Stimulated activated CD8-positive, alpha-beta memory T cell treated with anti-CD3 and anti-CD28 coated beads, Interleukin-15, amount 100 ng/mL, for 1 hour (primary cell): Measurements from ENCODE around the gene MPDU1.
"Not testable (repeated sequence)": the region's sequence is repeated elsewhere in the genome, so short reads cannot be mapped to it uniquely, and the experiment has no call there.

Experiments used
- DNase-seq: peaks from one replicate; pipeline ENCODE4 v3.0.0-alpha.2; 2020; ENCODE audit warnings: low read depth

Gene MPDU1

DNA sequence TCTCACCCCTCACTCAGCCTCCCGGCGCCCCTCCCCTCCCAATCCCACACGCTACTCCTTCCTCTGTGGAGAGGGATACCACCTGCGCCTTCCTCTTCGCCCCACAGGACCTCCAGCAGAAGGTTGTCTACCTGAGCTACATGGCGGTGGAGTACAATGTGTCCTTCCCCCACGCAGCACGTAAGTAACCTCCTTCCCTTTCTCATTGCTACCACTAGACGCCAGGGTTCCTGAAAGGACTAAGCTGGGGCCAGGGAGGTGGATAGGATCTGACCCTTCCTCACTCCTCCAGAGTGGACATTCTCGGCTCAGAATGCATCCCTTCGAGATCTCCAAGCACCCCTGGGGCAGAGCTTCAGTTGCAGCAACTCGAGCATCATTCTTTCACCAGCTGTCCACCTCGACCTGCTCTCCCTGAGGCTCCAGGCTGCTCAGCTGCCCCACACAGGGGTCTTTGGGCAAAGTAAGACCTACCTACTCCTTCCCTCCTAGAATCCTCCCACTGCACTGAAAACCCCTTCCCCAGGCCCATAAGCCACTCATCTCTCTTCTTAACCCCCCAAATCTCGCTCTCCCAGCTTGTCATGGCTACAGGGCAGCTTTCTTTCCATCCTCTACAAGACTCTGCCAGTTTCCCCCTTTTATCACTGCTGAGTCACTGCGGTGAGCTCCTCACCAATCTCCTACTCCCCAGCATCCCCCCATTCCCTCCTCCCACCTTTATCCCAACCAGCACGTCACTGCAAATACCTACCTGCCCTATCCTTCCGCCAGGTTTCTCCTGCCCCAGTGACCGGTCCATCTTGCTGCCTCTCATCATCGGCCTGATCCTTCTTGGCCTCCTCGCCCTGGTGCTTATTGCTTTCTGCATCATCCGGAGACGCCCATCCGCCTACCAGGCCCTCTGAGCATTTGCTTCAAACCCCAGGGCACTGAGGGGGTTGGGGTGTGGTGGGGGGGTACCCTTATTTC, 2.8 kb upstream of the MPDU1 start:
- DNase-seq: no peak

DNA sequence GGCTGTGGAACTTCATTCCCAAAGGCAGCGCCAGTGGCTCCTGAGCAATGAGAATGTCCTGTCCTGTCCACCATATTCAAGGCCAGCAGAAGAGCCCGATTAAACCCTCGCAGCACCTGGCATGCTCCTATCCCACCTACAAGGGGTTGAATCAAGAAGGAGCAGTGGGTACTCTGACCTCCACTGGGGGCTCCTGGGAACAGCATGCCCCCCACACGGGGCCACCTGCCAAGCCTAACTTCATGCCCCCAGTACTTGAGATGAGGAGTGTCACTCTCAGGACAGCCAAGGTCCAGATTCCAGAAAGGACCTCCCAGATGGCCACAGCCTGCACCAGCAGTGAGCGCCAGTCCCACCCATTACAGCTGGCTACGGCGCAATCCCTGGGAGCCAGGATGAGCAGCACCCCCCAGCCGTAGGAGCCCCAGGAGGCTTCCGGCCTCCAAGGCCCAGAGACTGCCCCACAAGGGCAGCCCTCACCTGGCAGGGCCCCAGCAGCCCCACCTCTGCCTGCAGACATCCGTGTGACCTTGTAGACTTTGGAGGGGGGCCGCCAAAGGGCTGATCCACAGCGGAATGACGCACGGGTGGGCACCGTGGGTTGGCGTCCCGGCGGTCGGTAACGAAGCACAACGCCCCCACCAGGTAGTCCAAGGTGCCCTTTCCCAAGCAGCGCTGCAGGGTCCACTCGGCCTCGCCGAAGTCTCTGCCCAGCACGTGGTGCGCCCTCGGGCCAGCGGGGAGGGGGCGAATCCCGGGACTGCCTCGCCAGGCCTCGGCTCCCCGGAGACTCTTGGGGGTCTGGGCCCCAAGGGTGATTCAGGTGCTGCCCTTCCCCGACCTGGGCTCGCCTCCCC, 1.0 kb upstream of the MPDU1 start:
- DNase-seq: no peak

DNA sequence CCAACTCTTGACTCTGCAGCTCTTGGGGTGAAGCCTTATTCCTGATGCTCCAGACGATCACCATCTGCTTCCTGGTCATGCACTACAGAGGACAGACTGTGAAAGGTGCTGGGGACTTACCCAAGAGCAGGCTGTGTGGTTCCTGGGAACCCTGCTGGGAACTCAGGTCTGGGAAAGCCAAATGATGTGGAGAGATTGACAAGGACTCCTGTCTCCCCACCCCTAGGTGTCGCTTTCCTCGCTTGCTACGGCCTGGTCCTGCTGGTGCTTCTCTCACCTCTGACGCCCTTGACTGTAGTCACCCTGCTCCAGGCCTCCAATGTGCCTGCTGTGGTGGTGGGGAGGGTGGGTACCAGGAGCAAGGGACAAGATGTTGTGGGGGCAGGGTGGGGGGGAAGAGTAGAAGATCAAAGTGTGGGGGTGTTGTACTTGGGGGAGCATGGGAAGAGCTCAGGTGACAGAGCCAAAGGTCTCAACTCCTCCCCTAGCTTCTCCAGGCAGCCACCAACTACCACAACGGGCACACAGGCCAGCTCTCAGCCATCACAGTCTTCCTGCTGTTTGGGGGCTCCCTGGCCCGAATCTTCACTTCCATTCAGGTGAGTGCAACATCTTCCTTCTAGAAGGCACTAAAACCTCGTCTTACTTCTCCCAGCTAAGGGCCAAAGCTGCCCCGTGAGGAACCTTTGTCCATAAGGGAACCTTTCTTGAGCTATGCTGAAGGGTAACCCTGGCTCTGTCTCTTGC, 3.2 kb downstream of the MPDU1 start:
- DNase-seq: no peak

DNA sequence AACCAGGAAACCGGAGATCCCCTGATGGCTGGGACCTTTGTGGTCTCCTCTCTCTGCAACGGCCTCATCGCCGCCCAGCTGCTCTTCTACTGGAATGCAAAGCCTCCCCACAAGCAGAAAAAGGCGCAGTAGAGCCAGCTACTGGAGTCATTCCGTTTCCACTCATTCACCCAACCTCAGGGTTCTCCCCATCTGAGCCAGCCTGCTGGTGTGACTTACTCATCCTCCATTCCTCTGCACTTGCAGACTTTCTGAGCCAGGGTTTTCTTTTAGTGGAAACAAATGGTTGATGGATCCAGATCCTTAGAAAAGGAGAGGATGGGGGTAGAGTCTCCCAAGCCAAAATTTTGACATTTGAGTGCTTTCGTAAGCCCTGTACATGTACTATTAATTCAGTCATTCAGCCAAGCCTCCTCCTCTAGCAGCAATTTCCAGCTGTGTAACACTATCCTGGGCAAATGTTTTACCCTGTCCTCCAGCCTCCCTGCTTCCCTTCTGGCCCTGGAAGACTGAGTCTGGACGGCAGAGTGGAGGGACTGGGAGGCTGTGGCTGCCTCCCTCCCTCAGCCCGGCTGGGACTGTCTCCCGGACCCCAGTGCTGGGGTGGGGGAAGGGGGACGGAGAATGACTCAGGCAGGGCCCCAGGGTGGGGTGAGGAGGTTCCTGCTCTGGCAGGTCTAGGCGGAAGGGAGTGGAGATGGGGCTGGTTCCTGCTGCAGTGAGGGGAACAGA, 3.9 kb downstream of the MPDU1 start:
- DNase-seq: no peak

DNA sequence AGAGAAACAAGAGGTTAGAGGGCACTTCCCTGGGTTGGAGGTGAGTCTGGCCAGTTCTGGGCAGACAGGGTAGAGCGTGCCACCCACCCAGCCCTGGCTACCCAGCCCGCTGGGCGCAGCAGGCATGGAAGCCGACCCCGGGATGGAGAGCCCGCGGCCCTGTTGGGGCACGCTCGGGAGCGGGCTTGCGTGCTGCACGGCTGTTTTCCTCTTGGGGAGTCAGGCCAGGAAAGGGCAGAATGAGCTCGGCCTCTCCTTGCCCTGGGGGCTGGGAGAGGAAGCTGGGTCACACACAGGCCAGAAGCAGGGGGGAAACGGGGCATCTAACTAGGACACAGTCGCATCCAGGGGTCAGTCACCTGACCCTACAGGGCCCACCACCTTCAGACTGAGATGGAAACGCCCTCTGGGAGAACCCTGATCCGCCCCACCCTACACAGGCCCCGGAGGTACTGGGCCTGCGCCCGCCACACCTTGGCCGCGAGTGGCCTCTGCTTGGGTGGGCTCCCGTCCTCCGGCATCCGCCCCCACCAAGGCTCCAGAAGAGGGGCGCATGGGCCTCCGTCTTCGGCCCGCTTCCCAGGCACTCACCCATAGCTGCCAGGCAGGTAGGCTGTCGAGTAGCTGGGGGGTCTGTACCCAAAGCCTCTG, 5.0 kb downstream of the MPDU1 start:
- no peak for DNase-seq

DNA sequence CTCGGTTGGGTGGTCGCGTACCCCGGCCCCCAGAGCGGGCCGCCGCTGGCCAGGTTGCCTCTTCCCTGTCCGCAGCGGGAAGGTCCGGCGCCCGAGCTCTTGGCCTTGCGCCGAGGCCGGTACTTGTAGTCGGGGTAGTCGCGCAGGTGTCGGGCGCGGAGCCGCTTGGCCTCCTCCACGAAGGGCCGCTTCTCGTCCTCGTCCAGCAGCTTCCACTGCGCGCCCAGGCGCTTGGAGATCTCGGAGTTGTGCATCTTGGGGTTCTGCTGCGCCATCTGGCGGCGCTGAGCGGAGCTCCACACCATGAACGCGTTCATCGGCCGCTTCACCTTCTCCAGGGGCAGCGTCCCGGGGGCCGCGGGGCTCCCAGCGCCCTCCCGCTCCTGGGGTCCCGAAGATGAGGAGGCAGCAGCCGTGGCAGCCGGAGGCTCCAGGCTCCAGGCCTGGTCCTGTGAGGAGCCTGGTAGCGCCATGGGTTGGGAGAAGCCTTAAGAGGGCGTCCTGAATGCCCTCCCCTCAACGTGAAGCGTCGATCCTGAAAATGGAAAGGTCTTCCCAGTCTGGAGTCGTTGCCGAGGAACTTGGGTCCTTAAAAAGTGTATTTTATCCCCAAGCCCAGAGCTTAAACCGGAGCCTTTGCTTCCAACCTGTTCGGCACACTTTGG, 5.7 kb downstream of the MPDU1 start:
- DNase-seq: no peak

DNA sequence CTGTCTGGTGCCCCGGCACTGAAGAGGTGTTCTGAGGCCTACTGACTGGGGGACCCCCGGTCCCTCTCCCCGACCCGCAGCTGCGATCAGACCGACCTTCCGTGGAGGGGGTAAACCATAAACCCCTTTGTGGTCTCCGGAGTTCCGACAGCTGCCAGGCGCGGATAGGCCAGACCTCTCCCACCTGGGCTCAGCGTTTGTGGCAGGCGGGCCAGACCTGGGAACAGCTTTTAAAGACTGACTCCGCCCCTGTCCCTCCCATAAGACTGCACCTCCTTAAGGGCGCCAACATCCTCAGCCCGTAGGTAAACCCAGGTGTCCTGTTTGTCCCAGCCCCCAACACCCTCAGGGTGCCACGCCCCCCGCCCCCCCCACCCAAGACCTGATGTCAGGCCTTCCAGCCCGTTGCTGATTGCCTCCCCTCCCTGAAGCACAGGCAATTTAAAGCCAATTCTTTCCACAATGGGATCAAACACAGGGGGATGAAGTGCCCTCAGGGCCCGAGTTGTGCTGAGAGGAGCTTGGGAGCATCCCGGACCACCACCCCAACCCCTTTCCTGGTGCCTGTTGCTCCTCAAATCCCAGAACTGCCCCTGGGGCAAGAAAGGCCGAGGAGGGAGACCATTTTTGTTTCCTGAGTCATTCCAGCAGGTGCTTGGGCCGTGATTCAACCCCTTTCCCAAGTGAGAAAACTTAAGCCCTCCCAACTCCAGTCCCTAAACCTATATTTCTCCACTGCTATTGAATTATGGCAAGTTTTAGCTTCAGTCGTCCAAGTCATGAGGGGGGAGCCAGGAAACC, 6.4 kb downstream of the MPDU1 start, which contains the start of gene SOX15:
SOX15 (minus strand) TSS at position 204 of the 801 bp plus-strand sequence. CDS start 418 bp downstream, outside the sequence.
- no peak for DNase-seq

DNA sequence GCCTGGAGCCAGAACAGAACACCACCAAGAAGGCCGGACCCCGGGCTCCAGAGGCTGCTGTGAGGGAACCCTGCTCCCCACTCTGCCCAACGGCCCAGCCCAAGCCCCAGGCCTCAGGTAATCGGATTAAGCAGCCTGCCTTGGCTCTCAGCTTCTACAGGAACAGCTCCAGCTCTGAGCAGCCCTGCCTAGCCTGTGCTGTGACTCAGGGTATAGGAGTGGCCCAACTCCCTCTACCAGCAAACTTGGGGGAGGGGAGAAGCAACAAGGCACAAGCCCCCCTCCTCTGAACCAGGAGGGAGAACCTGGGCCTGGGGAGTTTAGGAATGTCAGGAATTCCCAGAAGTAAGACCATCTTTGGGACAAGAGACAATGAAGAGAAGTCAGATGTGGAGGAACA, 7.1 kb downstream of the MPDU1 start:
- DNase-seq: no peak

DNA sequence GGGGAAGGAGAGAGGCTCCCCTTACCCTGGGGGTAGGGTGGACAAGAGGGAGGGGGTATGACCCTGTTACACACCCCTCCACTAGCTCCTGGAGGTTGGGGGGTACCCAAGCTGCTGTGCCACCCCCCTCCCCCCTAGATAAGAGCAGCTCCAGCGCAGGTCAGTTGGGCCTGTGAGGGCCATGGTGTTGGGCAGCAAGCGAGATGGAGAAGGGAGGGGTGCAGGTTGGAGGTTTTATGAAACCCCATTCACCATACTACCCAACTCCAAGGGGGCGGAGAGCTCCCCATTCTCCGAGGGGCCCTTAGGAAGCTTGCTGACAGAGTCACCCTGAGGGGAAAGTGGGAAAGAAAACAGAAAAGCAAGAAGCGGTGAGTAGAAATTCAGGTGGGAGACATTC, 7.9 kb downstream of the MPDU1 start:
- DNase-seq: no peak

DNA sequence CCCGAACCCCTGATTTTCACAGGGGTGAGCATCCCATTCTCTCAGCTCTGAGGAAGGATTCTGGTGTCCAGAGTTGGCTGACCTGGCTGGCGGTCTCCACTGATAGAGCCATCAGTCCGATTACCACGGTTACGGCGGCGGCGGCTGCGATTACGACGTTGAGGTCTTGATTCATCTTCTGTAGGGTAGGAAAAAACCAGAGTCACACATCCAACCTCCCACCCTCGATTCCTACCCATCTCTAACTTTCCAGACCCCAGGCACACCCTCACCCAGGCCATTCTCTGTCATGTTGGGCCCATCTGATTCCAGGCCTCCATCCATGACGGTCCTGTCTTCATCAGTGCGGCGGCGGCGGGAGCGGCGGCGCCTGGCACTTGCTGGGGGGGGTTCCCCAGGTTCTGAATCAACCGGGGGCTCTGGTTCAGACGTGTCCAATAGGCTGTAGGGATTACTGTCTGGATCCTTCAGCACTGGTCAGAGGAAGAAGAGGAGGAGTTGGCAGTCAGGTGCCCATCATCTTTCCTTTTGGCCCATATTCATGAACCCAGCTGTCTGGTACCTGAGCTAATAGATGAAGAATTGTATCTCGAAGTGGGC, 8.9 kb downstream of the MPDU1 start:
- DNase-seq: no peak

DNA sequence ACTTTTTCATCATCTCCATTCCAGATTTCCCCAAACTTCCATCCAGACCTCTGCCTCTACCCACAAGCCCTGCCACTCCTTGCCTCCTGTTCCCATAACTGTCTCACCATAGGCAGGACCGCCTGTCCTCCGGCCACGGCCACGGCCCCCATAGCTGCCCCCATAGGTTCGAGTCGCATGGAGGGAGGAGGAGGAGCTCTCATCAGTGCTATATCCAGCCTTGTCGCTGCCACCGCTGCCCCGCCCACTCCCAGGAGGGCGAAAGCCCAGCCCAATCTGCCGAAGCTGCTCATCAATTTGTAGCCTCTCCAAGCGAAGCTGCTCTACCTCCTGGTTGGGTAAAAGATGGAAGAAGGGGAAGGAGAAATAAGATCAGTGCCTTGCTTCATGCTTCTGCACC, 9.6 kb downstream of the MPDU1 start:
- no peak for DNase-seq

DNA sequence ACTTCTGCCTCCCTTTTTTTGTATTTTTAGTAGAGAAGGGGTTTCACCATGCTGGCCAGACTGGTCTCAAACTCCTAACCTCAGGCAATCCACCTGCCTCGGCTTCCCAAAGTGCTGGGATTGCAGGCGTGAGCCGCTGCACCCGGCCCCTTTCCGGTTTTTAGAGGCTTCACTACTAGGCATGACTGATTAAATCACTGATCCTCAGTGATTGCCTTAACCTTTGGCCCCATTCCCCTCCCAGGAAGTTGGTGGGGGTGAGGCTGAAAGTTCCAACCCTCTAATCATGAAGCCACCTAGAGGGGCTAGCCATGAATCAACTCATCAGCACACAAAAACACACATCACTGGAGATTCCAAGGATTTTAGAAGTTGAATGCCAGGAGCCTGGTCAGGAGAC, 13.9 kb downstream of the MPDU1 start:
- not testable (repeated sequence) for DNase-seq

DNA sequence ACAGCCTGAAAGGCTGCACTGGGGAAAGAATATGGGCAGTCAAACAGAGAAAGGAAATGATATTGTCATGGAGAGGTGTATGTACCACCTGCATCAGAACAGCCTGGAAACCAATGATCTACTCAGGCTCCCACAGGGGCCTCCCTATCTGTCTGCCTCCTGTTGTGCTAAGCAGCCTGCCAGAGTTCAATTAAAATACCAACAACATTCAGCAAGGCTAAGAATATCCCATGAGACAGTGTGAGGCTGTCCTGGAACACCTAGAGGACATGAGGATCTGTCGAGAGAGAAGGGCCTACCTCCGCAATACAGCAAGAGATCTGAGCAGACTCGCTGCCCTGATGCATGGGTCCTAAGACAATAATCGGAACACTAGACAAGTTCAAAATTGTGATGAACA, 22.6 kb downstream of the MPDU1 start:
- no peak for DNase-seq

DNA sequence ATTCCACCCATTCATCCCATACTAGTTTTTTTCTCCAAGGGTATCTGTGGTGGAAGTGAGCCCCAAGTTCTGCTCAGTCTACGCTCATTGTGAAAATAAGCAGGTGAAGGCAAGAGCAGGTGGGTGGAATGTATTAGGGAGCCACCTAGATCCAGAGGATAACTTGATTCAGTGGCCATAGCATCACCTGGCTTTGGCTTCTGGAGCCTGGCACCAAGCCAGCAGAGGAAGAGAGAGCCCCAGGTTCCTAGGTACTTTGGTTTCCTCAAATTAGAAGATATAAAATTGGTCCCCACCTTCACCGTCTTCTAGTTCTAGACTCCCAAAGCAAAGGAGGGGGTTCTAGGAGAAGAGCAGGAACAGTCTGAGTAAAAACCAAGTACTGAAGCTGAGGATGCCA, 27.0 kb downstream of the MPDU1 start:
- no peak for DNase-seq

DNA sequence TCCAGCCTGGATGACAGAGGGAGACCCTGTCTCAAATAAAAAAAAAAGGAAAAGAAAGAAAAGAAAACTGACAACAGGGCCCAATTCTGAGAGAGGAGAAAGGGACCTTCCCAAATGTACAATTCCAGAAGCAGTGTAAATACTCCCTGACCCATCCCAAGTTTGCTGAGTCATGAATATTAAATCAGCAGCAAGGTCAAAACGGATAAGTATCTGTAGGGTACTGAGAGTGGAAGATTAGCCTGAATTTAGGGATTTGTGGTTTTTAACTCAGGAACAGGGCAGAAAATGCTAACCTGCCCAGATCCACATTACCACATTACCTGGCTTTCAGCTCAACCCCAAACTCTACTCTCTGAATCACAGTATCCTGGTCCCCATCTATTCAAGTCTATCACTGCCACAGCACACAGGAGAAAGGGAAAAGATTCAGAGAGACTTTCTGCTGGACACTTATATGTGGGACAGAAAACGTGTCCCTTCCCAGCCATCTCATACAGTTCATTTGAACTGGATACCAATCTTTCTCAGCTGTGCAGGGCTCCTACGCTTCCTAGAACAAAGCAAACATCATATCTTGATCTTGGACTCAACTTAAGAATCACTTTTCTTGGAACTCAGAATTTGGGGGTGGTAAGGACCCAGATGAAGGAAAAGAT, 28.1 kb downstream of the MPDU1 start:
- no peak for DNase-seq

DNA sequence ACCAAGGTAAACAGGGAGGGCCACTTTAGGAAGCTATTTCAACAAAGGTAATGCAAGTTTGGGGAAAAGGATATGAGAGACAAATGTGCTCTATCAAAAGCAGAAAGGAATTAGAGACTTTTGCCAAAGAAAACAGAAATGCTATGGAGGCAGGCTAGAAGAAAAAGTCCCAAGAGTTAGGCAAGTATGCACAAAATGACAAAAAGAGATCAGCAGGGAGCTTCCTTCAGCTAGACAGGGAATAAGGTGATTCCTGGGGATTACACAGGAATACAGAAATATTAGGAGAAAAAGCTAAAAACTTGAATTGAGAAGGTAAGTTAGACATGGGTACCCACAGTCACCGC, 28.6 kb downstream of the MPDU1 start:
- no peak for DNase-seq

DNA sequence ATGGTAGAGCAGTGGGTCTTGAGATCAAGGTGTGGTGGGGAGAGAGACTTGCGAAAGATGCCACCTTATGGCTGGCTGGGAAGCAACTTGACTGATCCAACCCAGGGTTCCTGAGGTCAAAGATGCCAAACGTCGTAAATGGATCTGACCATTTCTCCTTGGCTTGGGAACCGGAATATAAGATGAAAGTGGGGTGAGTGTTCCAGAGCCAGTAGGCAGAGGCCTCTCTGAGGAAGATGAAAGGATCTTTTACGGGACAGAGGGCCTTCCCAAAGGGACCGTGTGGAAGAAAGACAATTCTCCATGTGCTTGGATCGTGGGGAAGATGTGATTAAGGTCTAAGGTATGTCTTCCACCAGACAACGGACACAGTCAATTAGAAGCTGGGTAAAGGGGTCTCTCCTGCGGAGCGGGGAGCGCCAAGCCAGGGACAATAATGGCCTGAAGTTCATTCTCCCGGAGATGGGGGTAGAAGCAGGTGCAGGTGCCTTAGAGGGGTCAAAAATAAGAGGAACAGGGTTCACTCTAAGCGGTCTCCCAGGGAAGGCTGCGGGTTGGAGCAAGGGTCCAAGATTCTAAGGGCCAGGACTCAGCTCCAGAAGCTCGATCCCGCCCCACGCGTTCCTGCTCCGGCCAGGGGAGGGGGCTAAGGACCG, 30.2 kb downstream of the MPDU1 start:
- no peak for DNase-seq
